BJ (cell line): ENCODE data around the gene ELAVL2. TPM values are rescaled to one million over a fixed set of nuclear protein-coding genes. Genes with fewer than 3 reads are reported as not detected.

Source experiments
- CTCF ChIA-PET: fragments of 350-600 bp; formaldehyde crosslinking; extraction: SDS; loops from one replicate; lab custom pipeline; 2021; ENCODE audit warnings: antibody characterized with exemption, inconsistent platforms; lab: Yijun Ruan, JAX
- POLR2A ChIA-PET: fragments of 300-600 bp; sonication (Branson Sonifier 250); formaldehyde crosslinking; extraction: SDS; loops from one replicate; lab custom pipeline; 2021; ENCODE audit warnings: antibody characterized with exemption; lab: Charles Lee
- DNase-seq: peaks from one replicate; pipeline ENCODE4 v3.0.0-alpha.2; 2011; ENCODE audit warnings: low read depth
- H3K27me3 ChIP-seq: 2 replicates; pipeline ENCODE4 v1.6.0; 2011; ENCODE audit warnings: low read length; ENCODE audit not compliant: control insufficient read depth, insufficient read depth
- H3K36me3 ChIP-seq: 2 replicates; pipeline ENCODE4 v1.5.1; 2011; ENCODE audit warnings: low read length; ENCODE audit not compliant: control insufficient read depth, insufficient read depth
- H3K4me3 ChIP-seq: 2 replicates; pipeline ENCODE4 v1.5.1; 2011; ENCODE audit warnings: low read depth, mild to moderate bottlenecking, control low read depth, low read length
- polyA plus RNA-seq: library from polyadenylated mRNA; depleted of rRNA; stranded (reverse); fragments of >200 nt; gene quantifications from 2 replicates; pipeline ENCODE4 v1.2.3, GENCODE V29; 2011
- TF ChIP-seq, protein P1 (sequence below): IDR thresholded peaks from 2 replicates; pipeline ENCODE4 v1.5.1; 2011; ENCODE audit warnings: low read depth, mild to moderate bottlenecking, control low read depth, inconsistent platforms, low read length, moderate library complexity; ENCODE audit not compliant: insufficient read depth

ELAVL2 gene
- polyA plus RNA-seq, 1 experiment = 0.04 TPM

DNA sequence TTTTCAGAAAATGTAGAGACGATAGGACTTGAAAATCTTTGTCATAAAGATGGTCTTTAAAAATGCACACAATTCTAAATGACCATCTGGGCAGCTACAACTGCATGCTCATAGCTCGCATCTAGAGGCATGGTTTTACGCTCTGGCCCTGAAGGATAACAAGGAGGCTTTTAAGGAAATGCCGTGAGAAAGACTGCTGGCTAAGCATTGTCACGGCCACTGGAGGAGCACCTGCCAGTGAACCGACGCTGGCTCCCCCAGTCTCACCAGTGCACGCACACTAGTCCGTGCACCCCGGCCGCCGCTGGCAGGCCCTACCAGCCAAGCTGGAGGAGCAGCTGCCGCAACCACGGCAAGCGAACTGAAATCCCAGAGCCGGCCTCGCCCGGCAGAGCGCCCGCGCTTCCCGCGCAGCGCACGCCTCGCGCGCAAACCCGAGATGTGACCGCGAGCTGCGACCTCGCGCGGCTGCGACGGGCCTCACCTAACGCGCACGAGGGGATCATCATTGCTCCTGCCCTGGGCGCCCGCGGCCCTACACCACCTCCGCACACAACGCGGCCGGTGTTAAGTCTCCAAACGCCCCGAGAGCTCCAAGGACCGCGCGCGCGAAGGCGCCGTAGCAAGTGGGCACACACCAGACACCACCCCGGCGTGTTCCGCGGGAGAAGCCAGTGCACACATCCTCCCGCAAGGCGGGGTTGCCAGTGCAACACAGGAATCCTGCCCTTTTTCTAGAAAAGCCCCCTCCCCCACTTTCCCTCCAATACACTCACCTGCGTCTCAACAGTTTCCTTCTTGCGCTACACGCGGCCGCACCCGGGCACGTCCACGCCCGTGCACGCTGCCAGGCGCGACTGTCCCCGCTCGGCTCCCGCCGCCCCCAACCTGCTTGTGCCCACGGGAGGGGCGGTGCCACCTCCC is 5.3 kb downstream of the ELAVL2 start:
- TF ChIP-seq, protein P1, sequence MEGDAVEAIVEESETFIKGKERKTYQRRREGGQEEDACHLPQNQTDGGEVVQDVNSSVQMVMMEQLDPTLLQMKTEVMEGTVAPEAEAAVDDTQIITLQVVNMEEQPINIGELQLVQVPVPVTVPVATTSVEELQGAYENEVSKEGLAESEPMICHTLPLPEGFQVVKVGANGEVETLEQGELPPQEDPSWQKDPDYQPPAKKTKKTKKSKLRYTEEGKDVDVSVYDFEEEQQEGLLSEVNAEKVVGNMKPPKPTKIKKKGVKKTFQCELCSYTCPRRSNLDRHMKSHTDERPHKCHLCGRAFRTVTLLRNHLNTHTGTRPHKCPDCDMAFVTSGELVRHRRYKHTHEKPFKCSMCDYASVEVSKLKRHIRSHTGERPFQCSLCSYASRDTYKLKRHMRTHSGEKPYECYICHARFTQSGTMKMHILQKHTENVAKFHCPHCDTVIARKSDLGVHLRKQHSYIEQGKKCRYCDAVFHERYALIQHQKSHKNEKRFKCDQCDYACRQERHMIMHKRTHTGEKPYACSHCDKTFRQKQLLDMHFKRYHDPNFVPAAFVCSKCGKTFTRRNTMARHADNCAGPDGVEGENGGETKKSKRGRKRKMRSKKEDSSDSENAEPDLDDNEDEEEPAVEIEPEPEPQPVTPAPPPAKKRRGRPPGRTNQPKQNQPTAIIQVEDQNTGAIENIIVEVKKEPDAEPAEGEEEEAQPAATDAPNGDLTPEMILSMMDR = no peak
- CTCF ChIA-PET = no interaction called here
- Histone ChIP-seq H3K36me3 (no peaks in the 10 kb centered on the region), H3K27me3 (peaks cover 19% of the 10 kb centered on the region), H3K4me3 (peak overlapping the region; percentile 13; the same call in 1 of the 2 replicates)
- POLR2A ChIA-PET = no interaction called here
- no peak for DNase-seq

DNA sequence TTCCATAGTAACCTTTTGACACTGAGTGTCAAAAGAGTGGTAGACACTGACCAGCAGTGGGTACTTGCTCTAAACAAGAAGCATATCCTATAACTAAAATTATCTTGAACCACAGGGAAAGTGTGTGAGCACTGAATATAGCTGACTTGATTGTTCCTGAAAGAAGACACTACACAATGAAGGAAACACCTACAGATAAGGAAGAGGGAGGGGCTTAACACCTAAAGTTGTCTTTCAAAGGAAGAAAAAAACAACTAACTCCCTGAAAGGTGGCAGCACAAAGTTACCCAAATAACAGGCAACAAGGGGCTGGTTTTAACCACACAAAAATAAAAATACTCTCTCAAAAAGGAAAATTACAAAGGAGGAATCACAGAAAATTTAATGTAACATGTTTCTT is 6.6 kb downstream of the ELAVL2 start:
- Histone ChIP-seq H3K4me3 (no peak overlapping the region), H3K36me3 (no peaks in the 10 kb centered on the region), H3K27me3 (peaks cover 19% of the 10 kb centered on the region)
- TF ChIP-seq, protein P1 = no peak
- ChIA-PET POLR2A (no interaction called here), CTCF (no interaction called here)
- no peak for DNase-seq

DNA sequence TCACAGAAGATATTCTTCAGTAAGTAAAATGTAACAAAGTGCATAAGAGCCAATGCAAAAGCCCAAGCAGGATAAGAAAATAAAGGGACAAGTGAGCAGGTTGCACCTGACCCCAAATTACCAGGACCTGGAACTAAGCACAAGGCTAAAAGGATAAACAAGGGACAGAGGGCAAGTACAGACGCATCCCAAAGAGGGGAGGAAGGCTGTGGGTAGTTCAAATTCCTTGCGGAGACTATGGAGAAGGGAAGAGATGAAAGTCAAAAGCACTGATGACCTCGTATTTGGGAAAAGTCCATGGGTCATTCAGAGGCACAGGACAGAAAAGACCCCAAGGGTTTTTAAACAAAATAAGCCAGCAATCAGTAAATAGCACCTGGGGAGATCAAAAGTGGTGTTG is 11.8 kb downstream of the ELAVL2 start:
- DNase-seq = no peak
- no peaks in the 10 kb centered on the region for H3K27me3 ChIP-seq
- POLR2A ChIA-PET = no interaction called here
- H3K4me3 ChIP-seq = no peak overlapping the region
- H3K36me3 ChIP-seq = no peaks in the 10 kb centered on the region
- CTCF ChIA-PET = no interaction called here
- TF ChIP-seq, protein P1 = no peak

DNA sequence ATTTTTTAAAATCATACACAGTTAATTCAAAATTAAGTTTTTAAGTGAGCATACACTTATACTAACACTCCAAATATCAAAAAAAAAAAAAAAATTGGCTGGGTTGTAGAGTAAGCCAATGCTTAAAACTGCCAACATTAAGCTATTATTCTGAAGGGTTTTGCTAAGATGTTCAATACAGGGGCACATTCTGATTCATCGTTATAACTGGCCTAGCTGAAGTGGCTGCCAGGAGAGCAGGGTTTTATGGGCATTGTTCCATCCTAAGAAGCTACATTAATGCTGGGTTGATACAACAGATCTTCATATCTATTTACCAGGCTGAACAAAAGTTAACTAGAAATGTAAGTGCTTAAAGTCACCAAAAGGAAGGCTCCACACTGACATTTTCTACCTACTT is 13.4 kb downstream of the ELAVL2 start:
- ChIA-PET CTCF (no interaction called here), POLR2A (no interaction called here)
- DNase-seq = no peak
- TF ChIP-seq, protein P1 = no peak
- H3K27me3 ChIP-seq = no peaks in the 10 kb centered on the region
- H3K4me3 ChIP-seq = no peak overlapping the region
- H3K36me3 ChIP-seq = no peaks in the 10 kb centered on the region

DNA sequence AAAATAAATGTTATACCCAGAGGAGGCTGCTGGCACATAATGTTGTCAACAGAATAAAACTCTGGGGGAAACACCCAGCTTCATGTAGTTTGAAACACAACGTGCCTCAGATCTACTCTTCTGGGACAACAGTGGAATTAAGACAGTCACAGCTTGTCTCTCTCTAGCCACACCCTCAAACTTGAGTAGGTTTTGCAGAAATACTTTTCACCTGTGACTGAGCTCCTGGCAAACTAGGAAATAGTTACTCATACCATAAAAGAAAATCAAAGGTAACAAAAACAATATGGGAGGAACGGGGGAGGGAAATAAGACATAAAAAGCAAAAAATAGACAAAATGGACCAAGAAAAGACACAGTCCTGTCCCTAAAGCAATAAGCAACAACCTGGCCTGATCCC is 14.4 kb downstream of the ELAVL2 start:
- ChIA-PET POLR2A (no interaction called here), CTCF (no interaction called here)
- TF ChIP-seq, protein P1 = no peak
- Histone ChIP-seq H3K36me3 (no peaks in the 10 kb centered on the region), H3K27me3 (no peaks in the 10 kb centered on the region), H3K4me3 (no peak overlapping the region)
- no peak for DNase-seq
